Hepatocyte (in vitro differentiated cells): ENCODE measurements around the gene LIPC. TPM values are rescaled to one million over a fixed set of nuclear protein-coding genes. Genes with fewer than 3 reads are reported as not detected.

Source experiments
- DNase-seq: peaks from one replicate; pipeline ENCODE4 v3.0.0-alpha.2; 2016; ENCODE audit warnings: low spot score
- H2AFZ ChIP-seq: fragments of 200-600 bp; sonication (generic); 2 replicates; pipeline ENCODE4 v1.6.0; 2016; ENCODE audit warnings: antibody characterized with exemption, mild to moderate bottlenecking
- H3K27ac ChIP-seq: fragments of 200-600 bp; sonication (generic); 2 replicates; pipeline ENCODE4 v1.5.1; 2016; ENCODE audit warnings: mild to moderate bottlenecking
- H3K27me3 ChIP-seq: fragments of 200-600 bp; sonication (generic); 2 replicates; pipeline ENCODE4 v1.6.1; 2016
- H3K36me3 ChIP-seq: fragments of 200-600 bp; sonication (generic); replicated peaks from 2 replicates; pipeline ENCODE4 v1.5.1; 2016; ENCODE audit warnings: low read depth; ENCODE audit not compliant: insufficient read depth
- H3K4me1 ChIP-seq: fragments of 200-600 bp; sonication (generic); 2 replicates; pipeline ENCODE4 v1.5.1; 2016; ENCODE audit warnings: mild to moderate bottlenecking, moderate library complexity; ENCODE audit not compliant: insufficient read depth
- H3K4me2 ChIP-seq: fragments of 200-600 bp; sonication (generic); 2 replicates; pipeline ENCODE4 v1.6.0; 2016
- H3K4me3 ChIP-seq: fragments of 200-600 bp; sonication (generic); 2 replicates; pipeline ENCODE4 v1.5.1; 2016; ENCODE audit warnings: mild to moderate bottlenecking
- H3K79me2 ChIP-seq: fragments of 200-600 bp; sonication (generic); 2 replicates; pipeline ENCODE4 v1.6.0; 2017; ENCODE audit warnings: mild to moderate bottlenecking
- H3K9me2 ChIP-seq: fragments of 200-600 bp; sonication (generic); replicated peaks from 2 replicates; pipeline ENCODE4 v1.6.0; 2017; ENCODE audit warnings: mild to moderate bottlenecking; ENCODE audit not compliant: insufficient read depth
- H3K9me3 ChIP-seq: fragments of 200-600 bp; sonication (generic); 2 replicates; pipeline ENCODE4 v1.5.1; 2016; ENCODE audit warnings: low read depth, mild to moderate bottlenecking
- H4K20me1 ChIP-seq: fragments of 200-600 bp; sonication (generic); 2 replicates; pipeline ENCODE4 v1.6.0; 2016; ENCODE audit warnings: mild to moderate bottlenecking; ENCODE audit not compliant: insufficient read depth, poor library complexity, severe bottlenecking
- CTCF ChIP-seq: fragments of 200-600 bp; sonication (generic); IDR thresholded peaks from 2 replicates; pipeline ENCODE4 v1.5.1; 2016; ENCODE audit warnings: antibody characterized with exemption, mild to moderate bottlenecking; ENCODE audit not compliant: poor library complexity
- EZH2 ChIP-seq: fragments of 200-600 bp; sonication (generic); IDR thresholded peaks from 2 replicates; pipeline ENCODE4 v1.6.1; 2016; ENCODE audit warnings: antibody characterized with exemption, mild to moderate bottlenecking, borderline replicate concordance
- EZH2phosphoT487 ChIP-seq: fragments of 200-600 bp; sonication (generic); IDR thresholded peaks from one replicate; pipeline ENCODE4 v1.6.1; 2018; ENCODE audit warnings: antibody characterized with exemption, mild to moderate bottlenecking, low read depth, moderate library complexity; ENCODE audit not compliant: unreplicated experiment, severe bottlenecking
- WGBS: methylation state at CpG from one replicate; pipeline ENCODE4 v1.1.6; 2016; ENCODE audit warnings: low lambda C conversion rate; ENCODE audit errors: missing lambda C conversion rate; 5-methylcytosine and 5-hydroxymethylcytosine counted together
- polyA plus RNA-seq: library from polyadenylated mRNA; unstranded; fragments of >200 nt; fragmentation: Nextera tagmentation; extraction: Ambion mirVana; gene quantifications from 2 replicates; pipeline ENCODE4 v1.2.1, GENCODE V29; 2016
- total RNA-seq: library from RNA; depleted of rRNA; stranded (reverse); fragments of >200 nt; gene quantifications from 2 replicates; pipeline ENCODE4 v1.2.3, GENCODE V29; 2014

Gene LIPC
- total and polyA plus RNA-seq, 2 experiments from 2014 or later = 37.0 to 64.8 TPM

GRCh38 chr15:58432401-58432800 lies 610 bp downstream of the LIPC start:
- TF ChIP-seq EZH2phosphoT487 = no peak
- TF ChIP-seq EZH2 = no peak
- no peak for TF ChIP-seq CTCF
- H2AFZ ChIP-seq = no peak overlapping the region

GRCh38 chr15:58433597-58434333 lies 2.0 kb downstream of the LIPC start:
- Histone ChIP-seq H3K36me3 (no peaks in the 10 kb centered on the region), H3K9me2 (no peaks in the 10 kb centered on the region), H3K79me2 (no peaks in the 10 kb centered on the region), H3K4me3 (no peak overlapping the region), H3K4me2 (peak overlapping the region; percentile 0), H3K27ac (peak overlapping the region; percentile 28), H3K4me1 (peaks cover 9% of the 10 kb centered on the region), H3K9me3 (no peaks in the 10 kb centered on the region), H3K27me3 (no peaks in the 10 kb centered on the region), H4K20me1 (no peaks in the 10 kb centered on the region), H2AFZ (no peak overlapping the region)
- WGBS = 78% methylated on average over 4 of the region's 4 CpGs
- TF ChIP-seq CTCF = no peak
- TF ChIP-seq EZH2phosphoT487 = no peak
- TF ChIP-seq EZH2 = no peak
- no peak for DNase-seq

More at GRCh38 chr15:58432401-58432800, 610 bp downstream of the LIPC start:
- no peaks in the 10 kb centered on the region for H3K36me3 ChIP-seq
- WGBS = 64% methylated on average over 7 of the region's 7 CpGs
- H3K4me1 ChIP-seq = peaks cover 9% of the 10 kb centered on the region
- H3K4me2 ChIP-seq = peak overlapping the region; percentile 62
- H3K27me3 ChIP-seq = no peaks in the 10 kb centered on the region
- no peaks in the 10 kb centered on the region for H3K9me3 ChIP-seq
- H3K79me2 ChIP-seq = no peaks in the 10 kb centered on the region
- no peaks in the 10 kb centered on the region for H4K20me1 ChIP-seq
- peak overlapping the region; percentile 62 for H3K27ac ChIP-seq
- DNase-seq = no peak
- H3K4me3 ChIP-seq = no peak overlapping the region
- no peaks in the 10 kb centered on the region for H3K9me2 ChIP-seq

- no peak for DNase-seq
- H3K4me3 ChIP-seq = no peak overlapping the region
- peak overlapping the region; percentile 0 for H3K4me2 ChIP-seq
- H3K79me2 ChIP-seq = no peaks in the 10 kb centered on the region
- TF ChIP-seq EZH2 = no peak
- TF ChIP-seq EZH2phosphoT487 = no peak
- TF ChIP-seq CTCF = no peak
- 76% methylated on average over 10 of the region's 10 CpGs for WGBS
- H3K36me3 ChIP-seq = no peaks in the 10 kb centered on the region
- no peaks in the 10 kb centered on the region for H3K27me3 ChIP-seq
- no peak overlapping the region for H2AFZ ChIP-seq
- no peaks in the 10 kb centered on the region for H3K9me3 ChIP-seq
- peaks cover 10% of the 10 kb centered on the region for H3K4me1 ChIP-seq
- no peaks in the 10 kb centered on the region for H4K20me1 ChIP-seq
- no peak overlapping the region for H3K27ac ChIP-seq
- no peaks in the 10 kb centered on the region for H3K9me2 ChIP-seq
These were observed 2.6 kb downstream of the LIPC start for GRCh38 chr15:58434334-58434875.
